Measurements from ENCODE around the gene AFF3.

The AFF3 gene

DNA sequence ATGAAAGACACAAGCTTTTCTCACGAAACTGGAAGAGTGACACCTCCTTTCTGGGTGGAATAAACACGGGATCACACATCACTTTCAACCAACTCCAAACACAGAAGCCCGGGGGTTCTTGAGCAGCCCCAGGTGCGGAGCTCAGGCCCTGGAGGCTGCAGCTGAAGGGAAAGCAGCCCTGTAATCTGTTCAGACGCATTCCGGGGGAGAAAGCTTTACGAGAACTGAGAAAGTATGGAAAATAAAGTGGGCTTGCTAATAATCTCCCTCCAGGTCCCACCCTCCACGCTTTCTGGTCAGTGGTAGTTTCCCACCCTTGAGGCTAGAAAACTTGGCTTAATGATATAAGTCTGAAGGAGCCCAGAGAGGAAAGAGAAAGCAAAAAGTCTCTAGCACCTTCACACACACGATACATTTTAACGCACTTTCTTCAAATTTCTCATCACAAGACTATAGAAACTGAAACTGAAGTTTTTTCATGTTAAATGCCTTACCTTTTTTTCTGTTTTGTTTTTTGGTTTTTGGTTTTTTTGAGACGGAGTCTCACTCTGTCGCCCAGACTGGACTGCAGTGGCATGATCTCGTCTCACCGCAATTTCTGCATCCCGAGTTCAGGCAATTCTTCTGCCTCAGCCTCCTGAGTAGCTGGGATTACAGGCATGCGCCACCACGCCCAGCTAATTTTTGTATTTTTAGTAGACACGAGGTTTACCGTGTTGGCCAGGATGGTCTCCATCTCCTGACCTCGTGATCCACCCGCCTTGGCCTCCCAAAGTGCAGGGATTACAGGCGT is 141.3 kb downstream of the AFF3 start:
- ChIA-PET POLR2A (ENCODE audit: low non-redundant PET) (no interaction called here), CTCF (interaction anchor here (0.7 kb wide), 1 partner anchor 1914 kb away, joined by 3 read pairs; no protein-coding TSS in a partner anchor)
- no peak for DNase-seq (ENCODE audit: low spot score)
- TF ChIP-seq, protein P1, sequence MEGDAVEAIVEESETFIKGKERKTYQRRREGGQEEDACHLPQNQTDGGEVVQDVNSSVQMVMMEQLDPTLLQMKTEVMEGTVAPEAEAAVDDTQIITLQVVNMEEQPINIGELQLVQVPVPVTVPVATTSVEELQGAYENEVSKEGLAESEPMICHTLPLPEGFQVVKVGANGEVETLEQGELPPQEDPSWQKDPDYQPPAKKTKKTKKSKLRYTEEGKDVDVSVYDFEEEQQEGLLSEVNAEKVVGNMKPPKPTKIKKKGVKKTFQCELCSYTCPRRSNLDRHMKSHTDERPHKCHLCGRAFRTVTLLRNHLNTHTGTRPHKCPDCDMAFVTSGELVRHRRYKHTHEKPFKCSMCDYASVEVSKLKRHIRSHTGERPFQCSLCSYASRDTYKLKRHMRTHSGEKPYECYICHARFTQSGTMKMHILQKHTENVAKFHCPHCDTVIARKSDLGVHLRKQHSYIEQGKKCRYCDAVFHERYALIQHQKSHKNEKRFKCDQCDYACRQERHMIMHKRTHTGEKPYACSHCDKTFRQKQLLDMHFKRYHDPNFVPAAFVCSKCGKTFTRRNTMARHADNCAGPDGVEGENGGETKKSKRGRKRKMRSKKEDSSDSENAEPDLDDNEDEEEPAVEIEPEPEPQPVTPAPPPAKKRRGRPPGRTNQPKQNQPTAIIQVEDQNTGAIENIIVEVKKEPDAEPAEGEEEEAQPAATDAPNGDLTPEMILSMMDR (conservative IDR thresholded peaks at IDR 0.05; ENCODE audit: low read depth), result no peak
- no peak overlapping the region for H3K27ac ChIP-seq

DNA sequence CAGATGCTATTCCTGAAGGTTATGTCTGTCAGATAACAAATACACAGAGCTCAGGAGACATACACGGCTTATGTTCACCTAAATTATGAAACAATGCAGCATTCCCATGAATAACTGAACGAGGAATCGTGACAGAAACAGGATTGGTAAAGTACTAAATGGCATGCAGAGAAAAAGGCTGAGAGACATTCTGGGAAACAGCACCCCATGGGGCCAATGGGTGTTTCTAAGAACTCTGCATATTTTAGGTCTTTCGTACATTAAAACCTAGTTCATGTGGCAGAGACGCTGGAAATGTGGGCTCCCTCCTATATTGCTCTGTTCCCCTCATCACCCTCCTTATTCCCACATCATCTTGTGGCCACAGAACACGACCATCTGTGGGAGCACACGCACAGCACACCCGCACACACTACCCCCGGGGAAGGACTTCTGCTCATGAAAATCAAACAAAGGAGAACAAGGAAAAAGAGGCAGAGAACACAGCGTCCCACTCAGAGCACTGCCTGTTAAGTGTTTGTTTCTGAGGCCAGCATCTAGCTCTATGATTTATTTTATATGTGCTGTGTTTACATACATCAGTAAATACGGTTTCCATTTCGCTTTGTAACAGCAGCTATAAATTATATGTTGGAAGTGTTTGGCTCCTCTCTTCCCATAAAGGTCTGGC is 143.6 kb downstream of the AFF3 start:
- POLR2A ChIA-PET (ENCODE audit: low non-redundant PET), result no interaction called here
- TF ChIP-seq, protein P1 (conservative IDR thresholded peaks at IDR 0.05; ENCODE audit: low read depth), result no peak
- CTCF ChIA-PET, result no interaction called here
- DNase-seq (ENCODE audit: low spot score), result no peak
- no peak overlapping the region for H3K27ac ChIP-seq

DNA sequence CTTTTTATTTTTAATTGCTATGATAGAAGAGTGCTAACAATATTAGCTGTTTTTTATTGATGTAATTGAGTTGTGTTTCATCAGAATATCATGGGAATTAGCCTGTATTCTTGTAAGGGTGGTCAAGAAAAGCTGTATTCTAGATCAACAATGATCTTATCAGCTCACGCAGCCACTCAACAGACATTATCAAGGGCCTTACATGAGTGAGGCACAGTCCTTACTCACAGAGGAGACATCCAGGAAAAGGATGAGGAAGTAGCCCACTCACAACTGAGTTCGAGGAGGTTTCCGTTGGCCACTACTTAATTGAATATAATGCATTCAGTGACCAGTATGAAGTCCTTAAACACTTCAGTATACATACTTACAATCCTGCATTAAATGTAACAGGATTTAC is 152.5 kb downstream of the AFF3 start:
- ChIA-PET POLR2A (ENCODE audit: low non-redundant PET) (no interaction called here), CTCF (no interaction called here)
- TF ChIP-seq, protein P1 (conservative IDR thresholded peaks at IDR 0.05; ENCODE audit: low read depth), result no peak
- no peak overlapping the region for H3K27ac ChIP-seq
- no peak for DNase-seq (ENCODE audit: low spot score)

DNA sequence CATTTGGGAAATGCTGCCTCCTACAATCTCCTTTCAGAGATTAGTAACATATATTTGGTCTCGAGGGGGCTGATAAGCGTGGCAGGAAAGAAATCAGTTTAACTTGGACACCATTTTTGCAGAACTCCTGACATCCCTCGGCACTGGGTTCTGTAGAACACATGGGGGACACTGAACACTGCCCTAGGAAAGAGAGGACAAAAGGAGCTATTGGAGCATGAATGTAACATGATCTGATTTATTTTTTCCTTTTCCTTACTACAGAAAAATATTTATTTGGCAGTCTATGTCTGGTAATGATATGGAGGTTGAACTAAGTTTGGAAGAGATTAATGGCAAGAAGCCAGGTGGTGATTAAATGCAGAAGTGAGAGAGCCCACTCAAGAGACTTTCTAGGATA is 153.8 kb downstream of the AFF3 start:
- TF ChIP-seq, protein P1 (conservative IDR thresholded peaks at IDR 0.05; ENCODE audit: low read depth), result no peak
- H3K27ac ChIP-seq, result no peak overlapping the region
- ChIA-PET POLR2A (ENCODE audit: low non-redundant PET) (no interaction called here), CTCF (interaction anchor here (0.7 kb wide), 1 partner anchor 534 kb away, joined by 3 read pairs; no protein-coding TSS in a partner anchor)
- DNase-seq (ENCODE audit: low spot score), result no peak

DNA sequence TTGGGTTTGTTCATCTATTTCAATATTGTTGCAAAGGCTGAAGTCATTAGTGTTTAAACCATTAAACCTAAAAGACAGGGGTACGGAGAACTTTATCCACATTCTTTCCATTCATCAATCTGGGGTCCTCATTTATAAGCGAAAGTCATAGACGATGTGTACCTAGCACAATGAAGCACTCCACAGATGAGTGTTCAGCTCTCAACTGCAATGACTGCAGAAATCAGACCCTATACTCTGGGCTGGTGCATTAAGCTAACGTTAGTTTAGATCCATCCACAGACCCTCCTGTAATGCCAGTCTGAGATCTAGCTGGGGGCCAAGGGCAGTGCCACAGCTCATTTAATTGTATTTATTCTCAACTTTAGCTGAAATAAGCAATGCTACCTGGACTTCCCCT is 155.2 kb downstream of the AFF3 start:
- ChIA-PET POLR2A (ENCODE audit: low non-redundant PET) (no interaction called here), CTCF (no interaction called here)
- TF ChIP-seq, protein P1 (conservative IDR thresholded peaks at IDR 0.05; ENCODE audit: low read depth), result no peak
- no peak for DNase-seq (ENCODE audit: low spot score)
- no peak overlapping the region for H3K27ac ChIP-seq

DNA sequence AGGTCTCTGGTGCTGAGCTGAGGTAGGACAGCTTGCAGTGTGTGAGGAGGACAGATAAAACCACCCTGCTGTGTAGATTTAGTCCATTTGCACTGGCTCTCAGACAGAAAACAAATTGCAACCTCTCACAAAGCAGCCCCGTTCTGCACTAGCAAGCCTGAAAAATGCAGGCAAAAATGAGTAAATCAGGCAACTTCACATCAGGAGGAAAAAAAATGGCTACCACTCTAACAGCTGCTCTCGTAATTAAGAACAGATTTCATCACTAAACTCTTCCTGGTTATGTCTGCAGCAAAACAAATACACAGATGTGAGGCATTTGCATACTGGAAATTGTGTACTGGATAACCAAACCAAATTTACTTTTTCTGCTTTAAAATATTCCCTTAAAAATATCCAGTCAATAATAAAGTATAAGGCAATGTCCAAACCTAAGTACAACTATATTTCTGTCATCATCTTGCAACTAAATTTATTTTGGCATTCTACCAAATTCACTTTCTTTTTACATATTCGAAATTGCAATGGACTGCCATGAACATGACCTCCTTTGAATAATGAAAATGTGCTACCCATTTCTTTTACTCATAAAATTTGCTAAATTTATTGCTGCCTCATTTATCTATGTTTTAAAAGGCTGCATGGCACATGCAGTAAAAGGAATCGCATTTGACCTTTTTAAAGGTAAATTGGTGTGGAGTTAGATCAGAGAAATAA is 157.4 kb downstream of the AFF3 start:
- ChIA-PET CTCF (interaction anchor here (0.7 kb wide), 1 partner anchor 445 kb away, joined by 3 read pairs; no protein-coding TSS in a partner anchor), POLR2A (ENCODE audit: low non-redundant PET) (no interaction called here)
- TF ChIP-seq, protein P1 (conservative IDR thresholded peaks at IDR 0.05; ENCODE audit: low read depth), result no peak
- no peak overlapping the region for H3K27ac ChIP-seq
- DNase-seq (ENCODE audit: low spot score), result no peak
